BJ (cell line): ENCODE results near the gene FAM228A. TPM values are rescaled to one million over a fixed set of nuclear protein-coding genes. Genes with fewer than 3 reads are reported as not detected.

ENCODE experiments used
- CTCF ChIA-PET: fragments of 350-600 bp; formaldehyde crosslinking; extraction: SDS; loops from one replicate; lab custom pipeline; 2021; ENCODE audit warnings: antibody characterized with exemption, inconsistent platforms; lab: Yijun Ruan, JAX
- POLR2A ChIA-PET: fragments of 300-600 bp; sonication (Branson Sonifier 250); formaldehyde crosslinking; extraction: SDS; loops from one replicate; lab custom pipeline; 2021; ENCODE audit warnings: antibody characterized with exemption; lab: Charles Lee
- DNase-seq: peaks from one replicate; pipeline ENCODE4 v3.0.0-alpha.2; 2011; ENCODE audit warnings: low read depth
- H3K27me3 ChIP-seq: 2 replicates; pipeline ENCODE4 v1.6.0; 2011; ENCODE audit warnings: low read length; ENCODE audit not compliant: control insufficient read depth, insufficient read depth
- H3K36me3 ChIP-seq: 2 replicates; pipeline ENCODE4 v1.5.1; 2011; ENCODE audit warnings: low read length; ENCODE audit not compliant: control insufficient read depth, insufficient read depth
- H3K4me3 ChIP-seq: 2 replicates; pipeline ENCODE4 v1.5.1; 2011; ENCODE audit warnings: low read depth, mild to moderate bottlenecking, control low read depth, low read length
- CTCF ChIP-seq: IDR thresholded peaks from 2 replicates; pipeline ENCODE4 v1.5.1; 2011; ENCODE audit warnings: low read depth, mild to moderate bottlenecking, control low read depth, inconsistent platforms, low read length, moderate library complexity; ENCODE audit not compliant: insufficient read depth
- polyA plus RNA-seq: library from polyadenylated mRNA; depleted of rRNA; stranded (reverse); fragments of >200 nt; gene quantifications from 2 replicates; pipeline ENCODE4 v1.2.3, GENCODE V29; 2011

Gene FAM228A
- polyA plus RNA-seq, 1 experiment: 0.23 TPM

GRCh38 chr2:24205131-24205530, 30.3 kb downstream of the FAM228A start:
- CTCF ChIA-PET: no interaction called here
- POLR2A ChIA-PET: no interaction called here
- TF ChIP-seq CTCF: no peak
- Histone ChIP-seq H3K4me3 (no peak overlapping the region), H3K36me3 (peaks cover 16% of the 10 kb centered on the region), H3K27me3 (no peaks in the 10 kb centered on the region)
- DNase-seq: no peak

- no peak for DNase-seq
- Histone ChIP-seq H3K27me3 (no peaks in the 10 kb centered on the region), H3K36me3 (peaks cover 18% of the 10 kb centered on the region), H3K4me3 (no peak overlapping the region)
- TF ChIP-seq CTCF: no peak
- POLR2A ChIA-PET: no interaction called here
- CTCF ChIA-PET: interaction anchor here (1.4 to 1.5 kb wide), 2 partner anchors 10 to 16 kb away, joined by 3 to 7 read pairs; no protein-coding TSS in a partner anchor
These were observed 31.4 kb downstream of the FAM228A start for GRCh38 chr2:24206242-24206641.

GRCh38 chr2:24206714-24207113, 31.9 kb downstream of the FAM228A start:
- ChIA-PET CTCF (interaction anchor here (1.4 to 1.5 kb wide), 2 partner anchors 9 to 16 kb away, joined by 3 to 7 read pairs; no protein-coding TSS in a partner anchor), POLR2A (no interaction called here)
- no peaks in the 10 kb centered on the region for H3K27me3 ChIP-seq
- H3K4me3 ChIP-seq: no peak overlapping the region
- H3K36me3 ChIP-seq: peaks cover 20% of the 10 kb centered on the region
- no peak for TF ChIP-seq CTCF
- no peak for DNase-seq

GRCh38 chr2:24207359-24207758, 32.5 kb downstream of the FAM228A start:
- ChIA-PET CTCF (interaction anchor here (1.5 kb wide), 1 partner anchor 8 kb away, joined by 7 read pairs; no protein-coding TSS in a partner anchor), POLR2A (no interaction called here)
- DNase-seq: no peak

GRCh38 chr2:24208490-24208889, 33.6 kb downstream of the FAM228A start:
- Histone ChIP-seq H3K4me3 (no peak overlapping the region), H3K36me3 (peaks cover 18% of the 10 kb centered on the region), H3K27me3 (no peaks in the 10 kb centered on the region)
- ChIA-PET CTCF (no interaction called here), POLR2A (no interaction called here)
- no peak for TF ChIP-seq CTCF
- DNase-seq: no peak

More at GRCh38 chr2:24207359-24207758, 32.5 kb downstream of the FAM228A start:
- peaks cover 20% of the 10 kb centered on the region for H3K36me3 ChIP-seq
- no peak overlapping the region for H3K4me3 ChIP-seq
- no peaks in the 10 kb centered on the region for H3K27me3 ChIP-seq
- no peak for TF ChIP-seq CTCF
